ENCODE measurements around the gene FBXO41.

The FBXO41 gene

GRCh38 chr2:73208258-73208657, 76.0 kb downstream of the FBXO41 start (continued):
- TF ChIP-seq ZBTB49 (tag by site-specific recombination; IDR thresholded peaks at IDR 0.05; ENCODE audit: low read depth) (no peak), ZNF366 (tag by site-specific recombination; conservative IDR thresholded peaks at IDR 0.05) (no peak)

GRCh38 chr2:73205611-73206010, 78.7 kb downstream of the FBXO41 start:
- H3K4me3 ChIP-seq (ENCODE audit: low read depth, low read length) = no peak overlapping the region
- ChIA-PET POLR2A (no interaction called here), CTCF (interaction anchor here (0.6 to 1.2 kb wide), 3 partner anchors 28 to 1751 kb away, joined by 3 to 4 read pairs (median 3); no protein-coding TSS in a partner anchor)
- TF ChIP-seq ZNF548 (tag by site-specific recombination; IDR thresholded peaks at IDR 0.05) (no peak), ZNF777 (tag by site-specific recombination; IDR thresholded peaks at IDR 0.05; ENCODE audit: borderline replicate concordance) (no peak), ZNF571 (tag by site-specific recombination; IDR thresholded peaks at IDR 0.05) (no peak), ZNF660 (tag by site-specific recombination; IDR thresholded peaks at IDR 0.05) (no peak), ZBTB6 (tag by site-specific recombination; IDR thresholded peaks at IDR 0.05) (no peak), ZBTB20 (tag by site-specific recombination; IDR thresholded peaks at IDR 0.05) (no peak), ZNF549 (tag by site-specific recombination; IDR thresholded peaks at IDR 0.05) (no peak), ZNF404 (tag by site-specific recombination; IDR thresholded peaks at IDR 0.05) (no peak), ZNF16 (tag by site-specific recombination; IDR thresholded peaks at IDR 0.05; ENCODE audit: low read depth) (no peak), ZNF610 (tag by site-specific recombination; IDR thresholded peaks at IDR 0.05; ENCODE audit: borderline replicate concordance) (no peak), ZNF670 (tag by site-specific recombination; IDR thresholded peaks at IDR 0.05; ENCODE audit: low read depth) (no peak)
- H3K36me3 ChIP-seq (ENCODE audit: control insufficient read depth in 2 of 2, insufficient read depth in 1 of 2, low read length in 2 of 2) = no peaks in the 10 kb centered on the region
- no peaks in the 10 kb centered on the region for H3K9me3 ChIP-seq (ENCODE audit: control insufficient read depth, insufficient read depth, low read depth, low read length)
- H3K4me1 ChIP-seq (ENCODE audit: control insufficient read depth, insufficient read depth, low read length) = no peaks in the 10 kb centered on the region
- no peak overlapping the region for H3K27ac ChIP-seq (ENCODE audit: extremely low read depth, low read depth, low read length)

All from HEK293 (cell line).